Measurements from ENCODE around the gene GPR132.

GRCh38 chr14:105080161-105080560, 14.9 kb upstream of the GPR132 start:
- TF ChIP-seq CTCF (IDR thresholded peaks at IDR 0.05) (no peak), POLR2AphosphoS5 (IDR thresholded peaks at IDR 0.05) (no peak), POLR2A (IDR thresholded peaks at IDR 0.05) (no peak)
